ENCODE measurements around the gene ENPEP. TPM values are rescaled to one million over a fixed set of nuclear protein-coding genes. Genes with fewer than 3 reads are reported as not detected.
"Not testable (repeated sequence)": the region's sequence is repeated elsewhere in the genome, so short reads cannot be mapped to it uniquely, and the experiment has no call there.

Gene ENPEP
- total RNA-seq, 1 donor from 2014 or later, result 1.7 TPM

DNA sequence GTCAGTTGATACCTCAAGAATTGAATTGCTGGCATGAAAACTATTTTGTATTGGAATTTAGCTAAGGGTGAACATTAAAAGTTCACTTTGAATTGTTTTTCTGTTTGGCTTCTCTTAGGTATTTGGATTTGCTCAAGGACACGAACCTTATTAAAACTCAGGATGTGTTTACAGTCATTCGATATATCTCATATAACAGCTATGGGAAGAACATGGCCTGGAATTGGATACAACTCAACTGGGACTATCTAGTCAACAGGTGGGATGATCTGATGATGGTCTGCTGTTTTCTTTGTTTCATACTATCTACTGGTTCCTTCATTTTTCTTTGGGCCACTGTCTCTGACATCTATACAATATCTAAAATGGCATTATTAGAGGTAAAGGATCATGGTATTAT is 77.2 kb downstream of the ENPEP start:
- H3K4me1 Mint-ChIP-seq (ENCODE audit: low read depth), result no peaks in the 10 kb centered on the region
- no peak for DNase-seq (ENCODE audit: low spot score, unreplicated experiment)
- H3K27me3 Mint-ChIP-seq, result no peaks in the 10 kb centered on the region
- no peak for TF ChIP-seq CTCF (IDR thresholded peaks at IDR 0.05; ENCODE audit: unreplicated experiment)
- no peaks in the 10 kb centered on the region for H3K9me3 Mint-ChIP-seq (ENCODE audit: low read depth)
- H3K36me3 Mint-ChIP-seq (ENCODE audit: insufficient read depth), result no peaks in the 10 kb centered on the region
- H3K27ac Mint-ChIP-seq, result no peak overlapping the region
- no peak overlapping the region for H3K4me3 Mint-ChIP-seq (ENCODE audit: low read depth)

DNA sequence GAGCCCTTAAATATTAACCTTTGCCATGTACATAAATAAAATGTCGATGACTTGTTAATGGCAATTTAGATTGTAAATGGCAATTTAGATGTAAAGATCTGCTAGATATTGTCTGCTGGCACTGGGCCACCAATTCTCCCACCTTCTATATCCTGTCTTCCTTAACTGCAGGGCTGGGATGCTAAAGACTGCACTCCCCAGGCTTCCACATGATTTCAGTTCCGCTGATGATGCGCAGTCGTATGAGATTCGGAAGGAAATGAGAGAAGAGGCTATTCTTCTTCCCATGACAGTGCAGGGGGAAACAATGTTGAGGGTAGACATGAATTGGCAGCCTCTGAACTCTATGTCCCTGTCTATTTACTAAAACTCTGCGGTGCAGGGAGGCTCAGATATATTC is 91.3 kb downstream of the ENPEP start:
- Mint-ChIP-seq H3K9me3 (ENCODE audit: low read depth) (no peaks in the 10 kb centered on the region), H3K4me3 (ENCODE audit: low read depth) (no peak overlapping the region), H3K36me3 (ENCODE audit: insufficient read depth) (no peaks in the 10 kb centered on the region), H3K27ac (no peak overlapping the region), H3K4me1 (ENCODE audit: low read depth) (no peaks in the 10 kb centered on the region), H3K27me3 (no peaks in the 10 kb centered on the region)
- DNase-seq (ENCODE audit: low spot score, unreplicated experiment), result no peak
- TF ChIP-seq CTCF (IDR thresholded peaks at IDR 0.05; ENCODE audit: unreplicated experiment), result no peak

- H3K27me3 Mint-ChIP-seq; H3K36me3 Mint-ChIP-seq (ENCODE audit: insufficient read depth); H3K9me3 Mint-ChIP-seq (ENCODE audit: low read depth); H3K27ac Mint-ChIP-seq; H3K4me1 Mint-ChIP-seq (ENCODE audit: low read depth); H3K4me3 Mint-ChIP-seq (ENCODE audit: low read depth); DNase-seq (ENCODE audit: low spot score, unreplicated experiment): not testable (repeated sequence)
Measured at GRCh38 chr4:110576696-110577095, 100.7 kb downstream of the ENPEP start.

DNA sequence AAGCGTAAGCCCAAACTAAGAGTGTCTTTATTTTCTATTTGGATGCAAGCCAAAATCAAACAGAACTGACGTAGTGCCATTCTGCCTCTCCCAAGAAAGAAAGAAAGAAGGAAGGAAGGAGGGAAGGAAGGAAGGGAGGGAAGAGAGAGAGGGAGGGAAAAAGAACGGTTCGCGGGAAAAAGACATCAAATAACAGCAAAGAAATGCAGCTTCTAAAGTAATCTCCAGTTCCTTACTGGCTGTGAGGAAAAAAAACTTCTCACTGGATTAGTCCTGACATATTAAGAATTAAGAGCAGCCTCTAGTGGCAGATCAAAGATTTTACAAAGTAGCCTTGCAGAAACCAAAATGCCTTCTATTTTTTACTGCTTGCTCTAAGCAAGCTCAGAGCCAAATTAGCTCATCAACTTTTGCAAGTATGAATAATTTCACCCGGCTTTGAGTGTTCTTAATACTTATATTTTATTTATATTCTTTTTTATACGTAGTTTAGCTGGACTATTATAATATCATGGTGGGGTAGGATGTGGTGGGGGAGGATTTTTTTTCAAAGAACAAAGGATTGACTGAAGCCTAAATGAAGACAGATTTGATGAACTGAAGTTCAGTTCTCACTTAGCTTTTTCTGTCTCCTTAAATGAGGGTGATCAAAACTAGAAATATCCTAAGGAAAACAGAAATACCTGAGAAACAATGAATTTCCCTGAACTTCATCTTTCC is 110.3 kb downstream of the ENPEP start:
- Mint-ChIP-seq H3K27ac (no peak overlapping the region), H3K36me3 (ENCODE audit: insufficient read depth) (no peaks in the 10 kb centered on the region), H3K4me1 (ENCODE audit: low read depth) (no peaks in the 10 kb centered on the region), H3K9me3 (ENCODE audit: low read depth) (no peaks in the 10 kb centered on the region), H3K4me3 (ENCODE audit: low read depth) (no peak overlapping the region), H3K27me3 (no peaks in the 10 kb centered on the region)
- no peak for DNase-seq (ENCODE audit: low spot score, unreplicated experiment)
- TF ChIP-seq CTCF (IDR thresholded peaks at IDR 0.05; ENCODE audit: unreplicated experiment), result peak; percentile 52

GRCh38 chr4:110587666-110588285 is 111.8 kb downstream of the ENPEP start:
- H3K4me1 Mint-ChIP-seq (ENCODE audit: low read depth), result no peaks in the 10 kb centered on the region
- no peak for TF ChIP-seq CTCF (IDR thresholded peaks at IDR 0.05; ENCODE audit: unreplicated experiment)
- H3K27ac Mint-ChIP-seq, result no peak overlapping the region
- no peak for DNase-seq (ENCODE audit: low spot score, unreplicated experiment)
- H3K9me3 Mint-ChIP-seq (ENCODE audit: low read depth), result no peaks in the 10 kb centered on the region
- H3K4me3 Mint-ChIP-seq (ENCODE audit: low read depth), result no peak overlapping the region
- H3K36me3 Mint-ChIP-seq (ENCODE audit: insufficient read depth), result no peaks in the 10 kb centered on the region
- no peaks in the 10 kb centered on the region for H3K27me3 Mint-ChIP-seq

DNA sequence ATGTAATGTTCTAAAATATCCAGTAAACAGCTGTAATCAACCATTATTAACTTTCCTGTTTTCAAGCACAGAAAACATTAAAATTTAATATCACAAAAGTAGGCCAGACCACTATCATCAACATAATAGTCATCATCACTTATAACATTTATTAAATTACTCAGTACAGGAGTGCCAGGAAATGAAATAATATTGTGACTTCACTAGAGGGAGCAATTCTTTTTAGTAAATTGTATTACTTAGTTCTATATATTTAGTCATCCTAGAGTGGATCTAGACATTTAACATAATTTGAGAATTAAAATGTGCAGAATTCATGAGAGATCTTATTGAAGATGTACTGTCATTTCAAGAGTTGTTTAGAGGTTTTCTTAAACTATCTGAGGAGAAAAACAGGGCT is 113.3 kb downstream of the ENPEP start:
- no peaks in the 10 kb centered on the region for H3K36me3 Mint-ChIP-seq (ENCODE audit: insufficient read depth)
- H3K9me3 Mint-ChIP-seq (ENCODE audit: low read depth), result no peaks in the 10 kb centered on the region
- H3K27ac Mint-ChIP-seq, result no peak overlapping the region
- TF ChIP-seq CTCF (IDR thresholded peaks at IDR 0.05; ENCODE audit: unreplicated experiment), result no peak
- H3K27me3 Mint-ChIP-seq, result no peaks in the 10 kb centered on the region
- no peaks in the 10 kb centered on the region for H3K4me1 Mint-ChIP-seq (ENCODE audit: low read depth)
- DNase-seq (ENCODE audit: low spot score, unreplicated experiment), result no peak
- no peak overlapping the region for H3K4me3 Mint-ChIP-seq (ENCODE audit: low read depth)
